Muscle of leg (tissue), 11 donors: ENCODE results near the gene TM9SF1. TPM values are rescaled to one million over a fixed set of nuclear protein-coding genes. Genes with fewer than 3 reads are reported as not detected.
"Not testable (repeated sequence)": the region's sequence is repeated elsewhere in the genome, so short reads cannot be mapped to it uniquely, and the experiment has no call there.

ENCODE experiments used
- DNase-seq: peaks from one replicate; pipeline ENCODE4 v3.0.0; 2013
- H3K27ac ChIP-seq: one replicate; pipeline ENCODE4 v1.5.1; 2013; ENCODE audit warnings: mild to moderate bottlenecking, low read length, control low read depth
- H3K27me3 ChIP-seq: one replicate; pipeline ENCODE4 v1.6.1; 2013; ENCODE audit warnings: low read length; ENCODE audit not compliant: control insufficient read depth, insufficient read depth
- H3K36me3 ChIP-seq: one replicate; pipeline ENCODE4 v1.6.1; 2013; ENCODE audit warnings: low read length; ENCODE audit not compliant: control insufficient read depth, insufficient read depth
- H3K4me1 ChIP-seq: one replicate; pipeline ENCODE4 v1.6.1; 2013; ENCODE audit warnings: low read length; ENCODE audit not compliant: control insufficient read depth, insufficient read depth
- H3K4me3 ChIP-seq: one replicate; pipeline ENCODE4 v1.5.1; 2013; ENCODE audit warnings: low read length, control low read depth
- H3K9me3 ChIP-seq: replicated peaks from 2 replicates; pipeline ENCODE4 v1.6.1; 2013; ENCODE audit warnings: low read depth, low read length; ENCODE audit not compliant: control insufficient read depth
- WGBS: methylation state at CpG from one replicate; pipeline ENCODE4 v1.1.5; 2013; ENCODE audit warnings: missing lambda C conversion rate; ENCODE audit not compliant: insufficient coverage; 5-methylcytosine and 5-hydroxymethylcytosine counted together
- polyA plus RNA-seq, 8 donors: library from polyadenylated mRNA; unstranded; fragments of 120-200 nt; gene quantifications; one replicate each; pipeline versions ENCODE4 v1.2.1 to v1.2.3, GENCODE V29; 2013; ENCODE audit warnings: inconsistent platforms in 1 of 8, low replicate concordance in 1 of 8; ENCODE audit not compliant: insufficient read length in 8 of 8, insufficient read depth in 1 of 8
- total RNA-seq: library from RNA; stranded (reverse); fragments of 120-200 nt; gene quantifications from one replicate; pipeline ENCODE4 v1.2.4, GENCODE V29; 2013

Gene TM9SF1
- total and polyA plus RNA-seq, 9 donors, result 14.7 to 29.6 (median 20.8) TPM

DNA sequence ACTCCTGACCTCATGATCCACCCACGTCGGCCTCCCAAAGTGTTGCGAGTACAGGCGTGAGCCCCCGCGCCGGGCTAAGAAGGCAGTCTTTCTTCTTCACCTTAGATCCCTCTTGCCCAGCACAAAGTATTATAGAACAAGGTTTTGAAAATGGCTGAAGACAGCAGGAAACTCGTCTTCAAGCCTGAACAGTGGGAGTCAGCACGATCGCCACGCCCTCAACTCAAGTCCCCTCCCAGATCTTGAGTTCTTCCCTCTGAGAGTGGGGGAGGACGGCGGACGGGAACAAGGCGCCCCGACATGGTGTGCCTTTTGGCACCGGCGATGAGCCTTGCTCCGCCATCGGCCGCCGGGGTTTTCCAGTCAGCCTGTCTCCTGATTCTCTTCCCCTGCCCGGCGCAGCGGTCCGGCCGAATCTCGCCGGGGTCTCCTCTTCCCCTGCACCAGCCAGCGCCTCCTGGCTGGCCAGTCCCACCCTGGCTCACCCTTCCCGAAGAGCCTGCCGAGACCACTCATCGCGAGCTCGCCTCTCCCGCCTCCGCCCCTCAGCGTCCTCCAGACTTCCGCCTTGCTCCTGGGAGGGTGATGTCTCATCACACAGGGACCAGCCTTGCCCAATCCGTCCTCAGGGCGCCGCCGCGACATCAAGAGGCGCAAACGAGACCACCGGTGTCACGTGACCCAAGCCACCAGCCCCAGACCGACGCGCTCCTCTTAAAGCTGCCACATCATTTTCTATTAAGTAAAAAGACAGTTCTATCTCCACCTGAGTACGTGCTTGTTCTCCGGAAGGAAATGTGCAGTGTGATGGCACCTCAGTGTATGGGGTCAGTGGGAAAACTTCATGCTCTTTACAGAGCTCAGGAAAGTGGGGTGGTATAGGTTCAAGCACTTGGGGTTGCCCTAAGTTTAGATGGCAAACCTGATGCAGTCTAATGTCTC is 18.0 kb upstream of the TM9SF1 start, which contains the start of gene CHMP4A:
TSS of gene CHMP4A (minus strand) at position 565 of the 942 bp plus-strand sequence. CDS start at position 516, 49 bp downstream.
- H3K27ac ChIP-seq, result peak within 1 kb of the TSS; percentile 100
- H3K27me3 ChIP-seq, result no peaks in the 10 kb centered on the region
- peak within 1 kb of the TSS; percentile 76 for H3K4me3 ChIP-seq
- peak; percentile 99 for DNase-seq
- no peaks in the 10 kb centered on the region for H3K9me3 ChIP-seq
- peaks cover 17% of the 10 kb centered on the region for H3K4me1 ChIP-seq
- WGBS, result under 1% methylated on average over 30 of the region's 53 CpGs
- H3K36me3 ChIP-seq, result peaks cover 49% of the 10 kb centered on the region

DNA sequence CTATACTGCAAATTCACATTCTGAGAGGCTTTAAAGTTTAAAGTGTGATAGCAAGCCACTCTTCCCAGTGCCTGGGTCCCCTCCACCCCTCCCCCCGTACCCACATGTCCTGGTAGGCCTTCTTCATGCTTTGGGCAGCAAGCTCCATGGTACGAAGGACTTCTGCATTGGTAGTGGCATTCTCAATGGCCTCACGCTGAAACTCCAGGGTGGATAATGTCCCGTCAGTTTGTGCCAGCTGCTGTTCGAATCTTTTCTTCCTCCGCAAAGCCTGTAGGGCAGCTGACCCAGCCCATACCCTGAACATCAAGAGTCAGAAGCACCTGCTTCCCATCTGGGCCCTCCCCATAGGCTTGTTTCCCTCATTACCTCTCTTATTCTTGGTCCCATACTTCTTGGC is 16.1 kb upstream of the TM9SF1 start:
- H3K27ac ChIP-seq, result no peak overlapping the region
- 93% methylated on average over 6 of the region's 6 CpGs for WGBS
- H3K9me3 ChIP-seq, result no peaks in the 10 kb centered on the region
- H3K27me3 ChIP-seq, result no peaks in the 10 kb centered on the region
- H3K36me3 ChIP-seq, result peaks cover 57% of the 10 kb centered on the region
- peaks cover 17% of the 10 kb centered on the region for H3K4me1 ChIP-seq
- H3K4me3 ChIP-seq, result no peak overlapping the region
- no peak for DNase-seq

DNA sequence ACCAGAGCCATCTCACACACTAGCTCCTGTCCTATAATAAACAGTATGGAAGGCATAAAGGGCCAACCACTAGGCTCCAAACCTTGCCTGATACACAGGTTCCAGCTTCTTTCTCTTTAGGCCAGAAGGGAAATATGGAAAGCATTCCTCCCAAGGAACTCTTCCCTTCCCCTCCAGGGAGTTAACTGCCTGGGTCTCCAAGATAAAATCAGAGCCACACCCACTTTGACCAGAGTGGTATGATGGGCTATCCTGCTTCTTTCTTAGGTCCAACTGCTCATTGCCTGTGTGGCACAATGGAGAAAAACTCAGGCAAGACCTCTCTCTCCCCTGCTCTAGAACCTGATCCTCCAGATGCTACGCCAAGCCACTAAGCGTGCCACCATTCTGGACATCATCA is 12.4 kb upstream of the TM9SF1 start:
- H3K27ac ChIP-seq, result no peak overlapping the region
- no peak overlapping the region for H3K4me3 ChIP-seq
- no peaks in the 10 kb centered on the region for H3K27me3 ChIP-seq
- DNase-seq, result no peak
- H3K4me1 ChIP-seq, result no peaks in the 10 kb centered on the region
- peaks cover 67% of the 10 kb centered on the region for H3K36me3 ChIP-seq
- WGBS, result no CpG with 5 or more reads among the region's 2 CpGs
- no peaks in the 10 kb centered on the region for H3K9me3 ChIP-seq

DNA sequence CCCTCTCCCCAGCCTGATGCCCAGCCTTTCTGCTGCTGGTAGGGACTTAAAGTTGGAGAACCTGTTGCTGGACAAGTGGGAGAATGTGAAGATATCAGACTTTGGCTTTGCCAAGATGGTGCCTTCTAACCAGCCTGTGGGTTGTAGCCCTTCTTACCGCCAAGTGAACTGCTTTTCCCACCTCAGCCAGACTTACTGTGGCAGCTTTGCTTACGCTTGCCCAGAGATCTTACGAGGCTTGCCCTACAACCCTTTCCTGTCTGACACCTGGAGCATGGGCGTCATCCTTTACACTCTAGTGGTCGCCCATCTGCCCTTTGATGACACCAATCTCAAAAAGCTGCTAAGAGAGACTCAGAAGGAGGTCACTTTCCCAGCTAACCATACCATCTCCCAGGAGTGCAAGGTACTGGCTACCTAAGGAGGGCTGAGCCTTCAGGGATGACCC is 11.9 kb upstream of the TM9SF1 start:
- WGBS, result 88% methylated on average over 5 of the region's 5 CpGs
- Histone ChIP-seq H3K4me3 (no peak overlapping the region), H3K27ac (no peak overlapping the region), H3K27me3 (no peaks in the 10 kb centered on the region), H3K36me3 (peaks cover 67% of the 10 kb centered on the region), H3K9me3 (no peaks in the 10 kb centered on the region), H3K4me1 (no peaks in the 10 kb centered on the region)
- DNase-seq, result no peak

DNA sequence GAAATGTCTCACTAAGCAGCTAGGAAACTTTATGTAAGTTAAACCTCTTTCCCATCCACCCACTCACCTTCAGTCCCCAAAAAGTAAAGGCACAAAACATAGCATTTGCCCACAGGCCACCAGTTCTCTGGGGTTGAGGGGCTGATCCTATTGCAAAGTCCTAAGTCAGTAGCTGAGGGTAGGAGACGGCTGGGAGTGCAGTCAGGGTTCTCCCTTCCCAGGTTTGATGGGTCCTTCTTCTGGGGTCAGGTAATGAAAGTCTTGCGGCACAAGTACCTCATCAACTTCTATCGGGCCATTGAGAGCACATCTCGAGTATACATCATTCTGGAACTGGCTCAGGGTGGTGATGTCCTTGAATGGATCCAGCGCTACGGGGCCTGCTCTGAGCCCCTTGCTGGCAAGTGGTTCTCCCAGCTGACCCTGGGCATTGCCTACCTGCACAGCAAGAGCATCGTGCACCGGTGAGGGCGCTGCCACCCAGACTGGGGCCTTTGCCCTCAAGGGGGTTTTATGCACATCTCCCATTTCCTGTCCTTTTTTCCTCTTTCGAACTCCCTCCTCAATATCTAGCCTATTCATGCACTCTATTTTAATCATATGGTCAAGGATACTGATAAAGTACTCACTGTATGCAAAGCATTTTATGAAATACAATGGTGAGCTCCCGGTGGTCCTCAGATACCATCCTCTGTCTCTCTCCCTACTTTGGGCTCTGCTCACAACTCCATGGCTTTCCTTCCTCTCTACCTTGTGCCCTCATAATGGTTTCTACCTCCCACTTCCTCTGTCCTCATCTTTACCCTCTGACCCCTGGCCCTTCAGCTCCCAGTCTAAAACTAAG is 11.2 kb upstream of the TM9SF1 start:
- no peak for DNase-seq
- Histone ChIP-seq H3K36me3 (peaks cover 70% of the 10 kb centered on the region), H3K4me1 (no peaks in the 10 kb centered on the region), H3K27me3 (no peaks in the 10 kb centered on the region), H3K9me3 (no peaks in the 10 kb centered on the region), H3K27ac (no peak overlapping the region), H3K4me3 (no peak overlapping the region)
- WGBS, result 91% methylated on average over 10 of the region's 11 CpGs

DNA sequence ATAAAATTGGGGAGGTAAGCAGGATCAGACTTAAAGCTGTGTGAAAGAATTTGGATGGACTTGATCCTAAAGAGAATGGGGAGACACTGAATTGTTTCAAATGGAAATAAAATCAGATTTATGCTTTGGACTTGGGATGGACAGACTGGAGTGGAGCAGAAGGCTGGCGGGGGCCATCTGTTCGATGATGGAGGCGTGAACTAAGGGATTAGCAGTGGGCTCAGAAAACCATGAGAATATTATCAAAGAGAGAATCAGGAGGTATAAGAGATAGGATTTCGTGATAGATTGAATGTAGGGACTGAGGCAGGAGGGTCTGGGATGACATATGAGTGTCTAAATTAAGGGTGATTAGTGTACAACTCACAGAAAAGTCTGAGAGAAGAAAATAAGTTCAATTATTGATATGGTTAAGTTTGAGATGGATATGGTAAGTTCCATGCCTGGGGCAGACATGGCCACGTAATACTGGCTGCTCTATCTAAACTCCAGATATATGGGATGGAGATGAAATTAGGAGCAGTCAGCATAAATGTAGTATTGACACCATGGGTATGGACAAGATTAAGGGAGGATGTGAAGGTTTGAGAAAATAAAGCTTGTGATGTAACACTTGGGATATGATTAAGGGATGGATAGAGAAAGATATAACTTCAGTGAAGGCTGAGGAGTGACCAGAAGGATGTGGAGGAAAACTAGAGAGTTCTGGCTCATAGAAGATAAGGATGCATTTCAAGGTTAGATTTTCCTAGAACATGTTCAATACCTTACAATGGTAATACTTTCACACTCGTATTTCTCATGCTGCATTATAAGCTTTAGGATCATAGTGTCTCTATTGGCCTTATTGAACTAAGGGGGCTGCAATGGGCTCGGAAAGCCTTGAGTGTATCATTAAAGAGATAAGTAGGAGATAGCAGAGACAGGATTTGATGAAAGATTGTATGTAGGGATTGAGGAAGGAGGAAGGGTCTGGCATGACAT is 9.2 kb upstream of the TM9SF1 start:
- no peak for DNase-seq
- no peaks in the 10 kb centered on the region for H3K9me3 ChIP-seq
- no peaks in the 10 kb centered on the region for H3K4me1 ChIP-seq
- no peaks in the 10 kb centered on the region for H3K27me3 ChIP-seq
- peaks cover 59% of the 10 kb centered on the region for H3K36me3 ChIP-seq
- no peak overlapping the region for H3K4me3 ChIP-seq
- no peak overlapping the region for H3K27ac ChIP-seq
- 100% methylated on average over 5 of the region's 7 CpGs for WGBS

DNA sequence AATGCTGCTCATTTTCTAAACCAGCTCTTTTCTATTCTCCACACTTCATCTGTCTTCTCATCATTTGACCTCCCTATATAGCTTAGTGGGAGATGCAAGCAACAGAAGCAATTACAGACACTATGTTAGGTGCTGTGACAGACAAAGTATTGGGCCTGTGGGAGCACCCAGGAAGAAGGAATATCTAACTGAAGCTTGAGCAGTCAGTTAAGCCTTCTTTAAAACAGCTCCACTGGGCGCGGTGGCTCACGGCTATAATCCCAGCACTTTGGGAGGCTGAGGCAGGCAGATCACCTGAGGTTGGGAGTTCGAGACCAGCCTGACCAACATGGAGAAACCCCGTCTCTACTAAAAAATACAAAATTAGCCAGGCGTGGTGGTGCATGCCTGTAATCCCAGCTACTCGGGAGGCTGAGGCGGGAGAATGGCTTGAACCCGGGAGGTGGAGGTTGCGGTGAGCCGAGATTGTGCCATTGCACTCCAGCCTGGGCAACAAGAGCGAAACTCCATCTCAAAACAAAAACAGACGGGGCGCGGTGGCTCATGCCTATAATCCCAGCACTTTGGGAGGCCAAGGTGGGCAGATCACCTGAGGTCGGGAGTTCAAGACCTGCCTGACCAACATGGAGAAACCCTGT is 8.1 kb upstream of the TM9SF1 start:
- not testable (repeated sequence) for H3K9me3 ChIP-seq, DNase-seq, H3K4me3 ChIP-seq, H3K27me3 ChIP-seq, H3K27ac ChIP-seq, H3K4me1 ChIP-seq
- 100% methylated on average over 4 of the region's 16 CpGs for WGBS
- peaks cover 55% of the 10 kb centered on the region for H3K36me3 ChIP-seq

DNA sequence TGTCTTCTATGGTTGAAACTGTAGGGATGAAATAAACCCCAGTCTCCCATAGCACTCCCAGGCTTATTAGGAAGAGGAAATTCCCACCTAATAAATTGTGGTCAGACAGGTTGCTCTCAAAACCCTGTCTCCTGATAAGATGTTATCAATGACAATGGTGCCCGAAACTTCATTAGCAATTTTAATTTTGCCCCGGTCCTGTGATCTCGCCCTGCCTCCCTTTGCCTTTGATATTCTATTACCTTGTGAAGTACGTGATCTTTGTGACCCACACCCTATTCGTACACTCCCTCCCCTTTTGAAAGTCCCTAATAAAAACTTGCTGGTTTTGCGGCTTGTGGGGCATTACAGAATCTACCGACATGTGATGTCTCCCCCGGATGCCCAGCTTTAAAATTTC is 7.3 kb upstream of the TM9SF1 start:
- H3K27me3 ChIP-seq, DNase-seq, H3K9me3 ChIP-seq, H3K27ac ChIP-seq, H3K4me1 ChIP-seq, H3K4me3 ChIP-seq: not testable (repeated sequence)
- H3K36me3 ChIP-seq, result peaks cover 46% of the 10 kb centered on the region
- 82% methylated on average over 8 of the region's 8 CpGs for WGBS

DNA sequence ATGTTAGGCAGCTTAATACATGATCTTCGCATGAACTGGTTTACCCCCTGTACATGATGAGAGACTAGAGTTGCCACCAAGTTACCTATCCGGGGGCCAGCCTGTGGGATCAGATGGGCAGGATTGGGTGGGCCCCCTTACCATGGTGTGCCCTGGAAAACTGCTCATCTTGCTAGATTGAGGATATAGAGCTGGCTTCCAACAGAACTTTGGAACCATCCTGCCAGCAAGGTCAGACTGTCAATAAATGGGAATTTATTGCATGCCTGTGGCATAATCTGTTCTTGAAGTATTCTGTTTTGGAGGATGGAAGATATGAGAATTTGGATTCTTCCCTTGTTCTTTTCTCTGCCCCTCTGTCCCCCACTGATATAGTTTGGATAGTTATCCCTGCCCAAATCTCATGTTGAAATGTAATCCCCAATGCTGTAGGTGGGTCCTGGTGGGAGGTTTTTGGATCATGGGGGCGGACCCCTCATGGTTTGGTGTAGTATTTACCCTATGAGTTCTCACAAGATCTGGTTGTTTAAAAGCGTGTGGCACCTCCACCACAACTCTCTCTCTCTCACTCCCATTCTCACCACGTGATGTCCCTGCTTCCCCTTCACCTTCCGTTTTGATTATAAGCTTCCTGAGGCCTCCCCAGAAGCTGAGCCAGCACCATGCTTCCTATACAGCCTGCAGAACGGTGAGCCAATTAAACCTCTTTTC is 3.7 kb upstream of the TM9SF1 start:
- peaks cover 27% of the 10 kb centered on the region for H3K36me3 ChIP-seq
- 90% methylated on average over 3 of the region's 7 CpGs for WGBS
- no peak overlapping the region for H3K4me3 ChIP-seq
- DNase-seq, result no peak
- H3K9me3 ChIP-seq, result no peaks in the 10 kb centered on the region
- no peaks in the 10 kb centered on the region for H3K27me3 ChIP-seq
- H3K27ac ChIP-seq, result no peak overlapping the region
- H3K4me1 ChIP-seq, result peaks cover 14% of the 10 kb centered on the region
